LoVo (cell line): Measurements from ENCODE around the gene ZNF630.
A peak's percentile ranks its signal among the peaks of the same experiment; 100 is the strongest.
"Not testable (repeated sequence)": the region's sequence is repeated elsewhere in the genome, so short reads cannot be mapped to it uniquely, and the experiment has no call there.

Source experiments
- DNase-seq: peaks from one replicate; pipeline ENCODE4 v3.0.0-alpha.2; 2016; ENCODE audit warnings: low spot score

The ZNF630 gene

DNA sequence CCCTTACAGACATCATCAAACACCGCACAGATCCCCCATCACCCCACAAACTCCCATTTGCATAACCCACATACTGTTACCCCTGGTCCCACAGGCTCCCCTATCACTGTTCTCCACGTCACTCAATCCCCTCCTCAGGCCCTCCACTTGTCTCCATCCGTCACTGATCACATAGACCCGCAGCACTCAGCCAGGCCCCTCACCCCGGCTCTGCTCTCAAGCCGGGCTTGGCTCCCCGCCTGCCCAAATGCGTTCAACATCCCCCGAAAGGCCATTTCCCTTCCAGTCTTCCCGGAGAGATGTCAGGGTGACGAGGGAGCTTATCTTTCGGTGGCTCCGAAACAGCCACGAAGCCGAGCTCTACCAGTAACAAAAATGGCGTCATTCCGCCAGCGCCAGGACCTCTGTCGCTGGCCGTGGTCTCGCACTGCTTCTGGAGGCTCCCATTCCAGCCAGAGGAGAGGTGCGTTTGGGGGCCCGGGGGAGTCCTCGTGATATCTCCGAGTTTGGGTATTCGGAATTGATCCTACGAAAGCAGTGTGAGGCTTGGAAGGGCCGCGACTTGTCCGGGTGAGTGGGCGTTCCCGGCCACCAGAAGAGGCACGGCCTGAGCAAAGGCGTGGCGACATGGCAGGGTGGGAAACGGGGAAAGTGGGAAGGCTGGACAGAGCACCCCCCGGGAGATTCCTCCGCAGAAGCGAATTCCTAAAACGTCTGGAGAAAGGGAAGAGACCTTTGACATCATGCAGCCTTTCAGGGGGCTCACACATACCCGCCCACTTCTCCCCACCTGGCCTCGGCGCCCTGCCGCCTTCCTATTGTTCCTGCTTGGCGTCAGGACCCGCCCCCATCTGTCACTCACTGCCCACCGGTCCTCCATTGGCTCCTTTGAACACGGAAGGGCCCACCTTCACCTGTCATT lies at the start of gene ZNF630:
Gene ZNF630, minus strand, starts transcription at position 577 of the 922 bp plus-strand sequence. CDS start 4,754 bp downstream, outside the sequence.
- peak; percentile 50 for DNase-seq

- no peak for DNase-seq
Measured at GRCh38 chrX:48107717-48108116, 36.3 kb upstream of the ZNF630 start.

- no peak for DNase-seq
Measured at GRCh38 chrX:48102874-48103374, 31.5 kb upstream of the ZNF630 start.

DNA sequence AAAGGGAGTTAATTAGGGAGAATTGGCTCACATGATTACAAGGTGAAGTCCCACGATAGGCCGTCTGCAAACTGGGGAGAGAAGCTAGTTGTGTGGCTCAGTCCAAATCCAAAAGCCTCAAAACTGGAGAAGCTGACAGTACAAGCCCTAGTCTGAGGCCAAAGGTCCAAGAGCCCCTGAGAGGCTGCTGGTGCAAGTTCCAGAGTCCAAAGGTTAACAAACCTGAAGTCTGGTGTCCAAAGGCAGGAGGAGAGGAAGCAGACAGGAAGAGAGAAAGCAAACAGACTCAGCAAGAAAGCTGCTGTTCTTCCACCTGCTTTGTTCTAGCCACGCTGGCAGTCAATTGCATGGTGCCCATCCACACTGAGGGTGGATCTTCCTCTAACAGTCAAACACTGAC lies 30.0 kb upstream of the ZNF630 start:
- DNase-seq, result no peak

DNA sequence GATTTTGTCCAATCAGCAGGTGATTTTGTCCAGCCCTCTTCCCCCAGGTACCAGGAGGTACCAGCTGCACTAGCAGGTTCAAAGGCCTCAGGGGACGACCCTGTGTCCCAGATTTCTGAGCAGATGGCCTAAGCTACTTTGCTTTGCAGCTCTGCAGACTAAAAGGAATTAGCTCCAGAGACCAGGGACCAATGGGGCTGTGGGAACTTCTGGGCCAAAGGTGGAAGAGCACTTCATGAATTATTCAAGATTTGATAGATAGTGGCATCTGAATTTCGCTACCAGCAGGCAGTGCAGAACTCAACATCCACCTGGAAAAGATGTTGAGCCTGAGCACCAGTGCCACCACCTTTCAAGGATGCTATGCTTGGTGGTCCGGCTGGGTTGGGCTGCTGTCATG lies 21.1 kb upstream of the ZNF630 start:
- DNase-seq, result not testable (repeated sequence)

DNA sequence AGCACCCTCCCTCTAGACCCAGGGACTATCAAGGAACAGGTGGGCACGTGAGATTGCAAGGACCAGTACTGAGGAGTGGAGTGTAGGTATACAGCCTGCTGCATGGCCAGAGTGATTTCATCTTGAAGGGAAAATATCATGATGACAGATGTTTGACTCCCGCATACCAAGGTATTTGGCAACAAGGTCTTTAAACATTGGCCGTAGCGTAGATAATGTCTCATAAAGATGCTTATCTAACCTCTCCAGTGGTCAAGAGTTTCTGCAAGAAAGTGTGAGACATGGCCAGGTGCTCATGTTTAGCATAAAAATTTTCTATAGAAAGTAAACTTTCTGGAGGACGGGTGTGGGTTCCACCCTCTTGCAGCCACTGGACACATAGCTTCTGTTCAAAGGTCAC lies 18.7 kb upstream of the ZNF630 start:
- peak; percentile 24 for DNase-seq

GRCh38 chrX:48086082-48086481 lies 14.6 kb upstream of the ZNF630 start:
- DNase-seq, result peak; percentile 32

DNA sequence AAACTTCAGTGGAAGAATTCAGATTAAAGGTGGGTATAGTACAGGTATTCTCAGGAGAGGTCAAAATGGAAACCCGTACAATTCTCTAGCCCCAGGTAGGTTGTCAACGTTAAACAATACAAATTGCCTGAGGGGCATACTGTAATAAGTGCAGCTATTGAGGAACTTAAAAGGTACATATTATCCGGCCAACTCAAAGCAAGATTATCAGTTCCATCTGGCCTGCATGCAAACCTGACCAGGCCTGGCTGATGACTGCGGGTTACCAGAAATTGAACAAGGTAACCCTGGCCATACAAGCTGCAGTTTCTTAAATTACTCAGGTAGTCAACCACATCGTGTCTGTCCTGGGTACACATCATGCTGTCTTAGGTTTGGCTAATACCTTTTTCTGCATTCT lies 12.3 kb upstream of the ZNF630 start:
- no peak for DNase-seq

- DNase-seq, result peak; percentile 30
Measured at GRCh38 chrX:48083212-48083611, 11.8 kb upstream of the ZNF630 start.

- no peak for DNase-seq
Measured at GRCh38 chrX:48076343-48076742, 4.9 kb upstream of the ZNF630 start.

GRCh38 chrX:48071986-48072605 lies 656 bp upstream of the ZNF630 start:
- DNase-seq, result no peak

GRCh38 chrX:48068096-48068887 lies 3.1 kb downstream of the ZNF630 start:
- DNase-seq, result no peak

DNA sequence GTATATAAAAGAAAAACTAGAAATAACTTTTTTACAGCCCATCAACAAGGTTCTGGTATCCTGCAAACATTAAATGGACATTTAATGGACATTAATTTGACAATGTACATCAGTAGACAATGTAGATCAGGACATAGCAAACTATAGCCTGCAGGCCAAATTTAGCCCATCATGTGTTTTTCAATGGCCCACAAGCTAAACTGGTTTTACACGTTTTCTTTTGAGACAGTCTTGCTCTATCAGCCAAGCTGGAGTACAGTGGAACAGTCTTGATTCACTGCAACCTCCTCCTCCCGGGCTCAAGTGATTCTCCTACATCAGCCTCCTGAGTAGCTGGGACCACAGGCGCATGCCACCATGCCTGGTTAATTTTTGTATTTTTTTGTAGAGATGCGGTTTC lies 7.2 kb downstream of the ZNF630 start:
- DNase-seq, result no peak

DNA sequence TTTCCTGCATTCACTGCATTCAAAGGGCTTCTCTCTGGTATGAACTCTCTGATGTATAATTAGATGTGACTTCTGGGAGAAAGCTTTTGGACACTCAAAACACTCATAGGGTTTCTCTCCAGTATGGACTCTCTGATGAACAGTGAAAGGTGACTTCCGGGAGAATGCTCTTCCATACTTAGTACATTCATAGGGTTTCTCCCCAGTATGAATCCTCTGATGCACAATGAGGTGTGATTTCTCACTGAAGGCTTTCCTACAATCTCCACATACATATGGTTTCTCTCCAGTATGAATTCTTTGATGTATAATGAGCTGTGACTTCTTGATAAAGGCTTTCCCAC lies 12.2 kb downstream of the ZNF630 start:
- DNase-seq, result no peak

DNA sequence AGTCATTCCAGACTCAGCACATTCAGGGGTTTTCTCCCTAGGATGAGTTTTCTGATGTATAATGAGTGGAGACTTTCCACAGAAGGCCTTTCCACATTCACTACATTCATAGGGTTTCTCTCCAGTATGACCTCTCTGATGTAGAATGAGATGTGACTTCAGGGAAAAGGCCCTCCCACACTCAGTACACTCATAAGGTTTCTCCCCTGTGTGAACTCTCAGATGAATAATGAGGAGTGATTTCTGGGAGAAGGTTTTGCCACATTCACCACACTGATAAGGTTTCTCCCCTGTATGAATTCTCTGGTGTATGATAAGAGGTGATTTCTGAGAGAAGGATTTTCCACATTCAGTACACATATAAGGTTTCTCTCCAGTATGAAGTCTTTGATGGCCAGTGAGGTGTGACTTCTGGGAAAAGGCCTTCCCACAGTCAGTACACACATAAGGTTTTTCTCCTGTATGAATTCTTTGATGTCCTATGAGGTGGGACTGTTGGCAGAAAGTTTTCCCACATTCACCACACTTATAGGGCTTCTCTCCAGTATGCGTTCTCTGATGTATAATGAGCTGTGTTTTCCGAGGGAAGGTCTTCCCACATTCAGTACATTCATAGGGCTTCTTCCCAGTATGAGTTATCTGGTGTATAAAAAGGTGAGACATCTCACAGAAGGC lies 12.7 kb downstream of the ZNF630 start:
- DNase-seq, result no peak

GRCh38 chrX:48046846-48047245 lies 24.6 kb downstream of the ZNF630 start:
- no peak for DNase-seq

GRCh38 chrX:48045410-48046311 lies 25.8 kb downstream of the ZNF630 start:
- DNase-seq, result peak; percentile 22

DNA sequence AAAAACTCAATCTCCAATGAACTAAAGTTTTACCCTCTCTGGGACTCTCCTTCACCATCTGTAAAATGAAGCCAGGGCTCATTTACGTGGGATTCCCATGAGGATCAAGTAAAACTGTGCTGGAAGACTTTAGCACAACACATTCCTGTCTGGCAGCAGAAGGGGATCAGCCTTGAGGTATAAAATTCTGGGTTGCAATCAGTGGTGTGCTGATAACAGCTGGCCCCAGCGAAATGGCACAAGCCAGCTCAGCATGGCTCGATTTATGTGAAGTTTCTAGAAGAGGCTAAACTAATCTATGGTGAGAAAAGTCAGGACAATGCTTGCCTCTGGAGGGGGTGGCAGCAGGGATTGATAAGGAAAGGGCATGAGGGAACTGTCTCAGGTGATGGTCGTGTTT lies 28.4 kb downstream of the ZNF630 start:
- DNase-seq, result no peak

- no peak for DNase-seq
Measured at GRCh38 chrX:48035891-48036290, 35.5 kb downstream of the ZNF630 start.

GRCh38 chrX:48030641-48031173 lies 40.7 kb downstream of the ZNF630 start:
- DNase-seq, result not testable (repeated sequence)

- no peak for DNase-seq
Measured at GRCh38 chrX:48030237-48030636, 41.2 kb downstream of the ZNF630 start.
